Endometrial microvascular endothelial cells (primary cell): ENCODE data around the gene TMEM209. TPM values are rescaled to one million over a fixed set of nuclear protein-coding genes. Genes with fewer than 3 reads are reported as not detected.
"Not testable (repeated sequence)": the region's sequence is repeated elsewhere in the genome, so short reads cannot be mapped to it uniquely, and the experiment has no call there.

ENCODE experiments used
- in situ Hi-C: cut with HindIII; loops from 2 replicates; pipeline ENCODE4 v1.10.0; 2017; ENCODE audit warnings: low sequenced_read_pairs, low pct_unique_long_range_greater_than_20kb; ENCODE audit errors: inconsistent ontology term
- total RNA-seq: library from RNA; depleted of rRNA; stranded (reverse); fragments of >200 nt; gene quantifications from one replicate; pipeline ENCODE4 v1.2.3, GENCODE V29; 2015; ENCODE audit errors: inconsistent ontology term

The TMEM209 gene
- total RNA-seq, 1 donor from 2014 or later: 11.1 TPM

GRCh38 chr7:130221746-130222145, 16.5 kb upstream of the TMEM209 start:
- in situ Hi-C loops: no loop called here

- in situ Hi-C loops: no loop called here
Observed at GRCh38 chr7:130219871-130220270, 14.7 kb upstream of the TMEM209 start.

- in situ Hi-C loops: no loop called here
Observed at GRCh38 chr7:130218806-130219620, 13.8 kb upstream of the TMEM209 start.

- in situ Hi-C loops: no loop called here
Observed at GRCh38 chr7:130216750-130217149, 11.5 kb upstream of the TMEM209 start.

- in situ Hi-C loops: no loop called here
Observed at GRCh38 chr7:130216025-130216424, 10.8 kb upstream of the TMEM209 start.

GRCh38 chr7:130213828-130214227, 8.6 kb upstream of the TMEM209 start:
- in situ Hi-C loops: no loop called here

GRCh38 chr7:130210181-130210935, 5.2 kb upstream of the TMEM209 start:
- in situ Hi-C loops: no loop called here

GRCh38 chr7:130208516-130208915, 3.3 kb upstream of the TMEM209 start:
- in situ Hi-C loops: no loop called here

- in situ Hi-C loops: no loop called here
Observed at GRCh38 chr7:130207642-130208041, 2.4 kb upstream of the TMEM209 start, which contains the start of gene SSMEM1. Gene SSMEM1, plus strand, starts transcription at chr7:130207860. Its CDS starts 51 bp downstream, at chr7:130207911.

- in situ Hi-C loops: no loop called here
Observed at GRCh38 chr7:130207033-130207432, 1.8 kb upstream of the TMEM209 start.

GRCh38 chr7:130201796-130202195, 3.4 kb downstream of the TMEM209 start:
- in situ Hi-C loops: no loop called here

GRCh38 chr7:130197094-130197493, 8.1 kb downstream of the TMEM209 start:
- in situ Hi-C loops: no loop called here

- in situ Hi-C loops: no loop called here
Observed at GRCh38 chr7:130196476-130196875, 8.7 kb downstream of the TMEM209 start.

GRCh38 chr7:130195396-130195795, 9.8 kb downstream of the TMEM209 start:
- in situ Hi-C loops: no loop called here

- in situ Hi-C loops: no loop called here
Observed at GRCh38 chr7:130191791-130192190, 13.4 kb downstream of the TMEM209 start.

GRCh38 chr7:130189343-130189742, 15.9 kb downstream of the TMEM209 start:
- in situ Hi-C loops: no loop called here

GRCh38 chr7:130187360-130187759, 17.8 kb downstream of the TMEM209 start:
- in situ Hi-C loops: no loop called here

GRCh38 chr7:130184349-130184748, 20.9 kb downstream of the TMEM209 start:
- in situ Hi-C loops: not testable (repeated sequence)

- in situ Hi-C loops: no loop called here
Observed at GRCh38 chr7:130182990-130183389, 22.2 kb downstream of the TMEM209 start.

- in situ Hi-C loops: no loop called here
Observed at GRCh38 chr7:130181263-130181605, 24.0 kb downstream of the TMEM209 start.
